ENCODE results near the gene ZFP36L2.

The ZFP36L2 gene

DNA sequence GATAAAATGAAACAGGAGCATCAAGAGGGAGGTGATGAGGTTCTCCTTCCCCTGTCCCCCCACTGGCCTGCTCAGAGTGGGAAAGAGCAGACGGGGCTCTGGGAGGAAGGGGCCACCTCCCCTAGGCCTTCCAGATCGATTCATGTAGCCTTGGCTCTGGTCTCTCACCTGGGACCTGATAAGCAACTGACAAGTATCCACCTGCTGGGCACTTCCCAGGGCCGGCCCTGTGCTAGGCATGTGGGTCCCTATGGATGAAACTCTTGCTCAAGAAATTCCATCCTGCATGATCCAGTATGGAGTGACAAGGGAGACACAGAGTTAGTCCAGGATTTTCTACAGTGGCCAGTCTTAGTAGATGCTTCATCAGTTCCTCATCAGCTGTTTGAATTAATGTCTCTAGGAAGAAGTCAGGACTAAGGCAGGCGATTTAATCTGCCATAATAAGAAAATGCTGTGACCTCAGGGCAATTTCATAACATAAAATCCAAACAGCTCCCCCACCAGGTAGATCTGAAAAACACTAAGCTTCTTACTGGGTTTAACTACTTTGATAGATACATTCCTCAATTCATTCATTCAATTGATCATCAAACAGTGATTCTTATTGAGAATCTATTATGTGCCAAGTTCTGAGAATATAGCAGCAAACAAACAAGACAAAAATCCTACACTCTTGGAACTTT is 44.7 kb upstream of the ZFP36L2 start:
- Histone ChIP-seq H3K9ac (ENCODE audit: low read length) (no peak overlapping the region), H4K8ac (ENCODE audit: low read length) (no peak overlapping the region), H2BK15ac (ENCODE audit: low read depth, poor library complexity, severe bottlenecking) (no peak overlapping the region), H3K4me2 (ENCODE audit: low read length, poor library complexity, severe bottlenecking) (no peak overlapping the region), H3K36me3 (ENCODE audit: control insufficient read depth in 1 of 2, insufficient read depth in 2 of 2, low read depth in 1 of 2, low read length in 2 of 2) (peaks cover 0 to 12% of the 10 kb centered on the region in 2 experiments), H2BK120ac (ENCODE audit: low read depth, low read length) (no peak overlapping the region), H3K9me3 (ENCODE audit: control insufficient read depth, low read length) (no peaks in the 10 kb centered on the region), H3K4ac (ENCODE audit: low read depth in 1 of 2, low read length in 2 of 2) (no peak overlapping the region), H3K14ac (ENCODE audit: low read length in 2 of 2) (no peak overlapping the region), H2AFZ (ENCODE audit: low read depth, low read length) (no peak overlapping the region), H2BK12ac (ENCODE audit: low read length in 2 of 2) (peak overlapping the region; percentile 0 to 91), H2AK5ac (ENCODE audit: low read length, severe bottlenecking) (no peak overlapping the region), H3K4me3 (ENCODE audit: insufficient read depth in 1 of 2, low read depth in 1 of 2, low read length in 2 of 2) (no peak overlapping the region), H3K27ac (ENCODE audit: low read length, poor library complexity, severe bottlenecking) (no peak overlapping the region), H3K4me1 (ENCODE audit: control insufficient read depth, insufficient read depth, low read depth, low read length) (peaks cover 29% of the 10 kb centered on the region), H3K23ac (ENCODE audit: low read length in 2 of 2) (no peak overlapping the region), H2BK5ac (ENCODE audit: low read depth, low read length, poor library complexity, severe bottlenecking) (no peak overlapping the region), H3K79me1 (replicated peaks; ENCODE audit: low read length, poor library complexity, severe bottlenecking) (no peaks in the 10 kb centered on the region), H3K27me3 (ENCODE audit: control insufficient read depth in 1 of 2, insufficient read depth in 1 of 2, low read length in 2 of 2) (no peaks in the 10 kb centered on the region), H3K18ac (ENCODE audit: low read depth in 1 of 2, low read length in 2 of 2) (no peak overlapping the region), H4K91ac (ENCODE audit: low read length) (no peak overlapping the region)
- peak; percentile 13 for DNase-seq
- 97% methylated on average over 4 of the region's 4 CpGs for WGBS

DNA sequence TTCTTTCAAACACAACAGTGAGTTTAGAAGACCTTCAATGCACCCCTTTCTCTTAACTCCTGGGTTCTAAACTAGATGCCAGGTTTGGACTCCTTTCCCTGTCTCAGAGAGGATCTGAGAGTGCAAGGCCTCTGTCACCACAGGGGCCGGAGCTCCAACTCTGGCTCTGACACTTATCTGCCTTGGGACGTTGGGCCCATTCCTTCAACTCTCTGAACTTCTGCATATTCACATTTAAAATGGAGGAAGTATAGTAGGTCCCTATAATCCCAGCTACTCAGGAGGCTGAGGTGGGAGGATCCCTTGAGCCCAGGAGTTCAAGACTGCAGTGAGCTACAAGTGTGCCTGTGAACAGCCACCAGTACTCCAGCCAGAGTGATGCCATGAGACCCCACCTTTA is 44.1 kb upstream of the ZFP36L2 start:
- Histone ChIP-seq H2BK5ac (ENCODE audit: low read depth, low read length, poor library complexity, severe bottlenecking) (no peak overlapping the region), H3K23ac (ENCODE audit: low read length in 2 of 2) (no peak overlapping the region), H3K4me3 (ENCODE audit: insufficient read depth in 1 of 2, low read depth in 1 of 2, low read length in 2 of 2) (no peak overlapping the region), H3K9ac (ENCODE audit: low read length) (no peak overlapping the region), H2BK12ac (ENCODE audit: low read length in 2 of 2) (peak overlapping the region in 1 of 2 experiments; percentile 98), H3K4ac (ENCODE audit: low read depth in 1 of 2, low read length in 2 of 2) (peak overlapping the region in 1 of 2 experiments; percentile 60), H2BK120ac (ENCODE audit: low read depth, low read length) (peak overlapping the region; percentile 77), H3K4me2 (ENCODE audit: low read length, poor library complexity, severe bottlenecking) (no peak overlapping the region), H4K8ac (ENCODE audit: low read length) (peak overlapping the region; percentile 7), H3K14ac (ENCODE audit: low read length in 2 of 2) (no peak overlapping the region), H3K27ac (ENCODE audit: low read length, poor library complexity, severe bottlenecking) (no peak overlapping the region), H3K27me3 (ENCODE audit: control insufficient read depth in 1 of 2, insufficient read depth in 1 of 2, low read length in 2 of 2) (no peaks in the 10 kb centered on the region), H4K91ac (ENCODE audit: low read length) (peak overlapping the region; percentile 43), H2AK5ac (ENCODE audit: low read length, severe bottlenecking) (peak overlapping the region; percentile 44), H3K36me3 (ENCODE audit: control insufficient read depth in 1 of 2, insufficient read depth in 2 of 2, low read depth in 1 of 2, low read length in 2 of 2) (peaks cover 0 to 14% of the 10 kb centered on the region in 2 experiments), H2BK15ac (ENCODE audit: low read depth, poor library complexity, severe bottlenecking) (no peak overlapping the region), H3K79me1 (replicated peaks; ENCODE audit: low read length, poor library complexity, severe bottlenecking) (no peaks in the 10 kb centered on the region), H3K4me1 (ENCODE audit: control insufficient read depth, insufficient read depth, low read depth, low read length) (peaks cover 28% of the 10 kb centered on the region), H2AFZ (ENCODE audit: low read depth, low read length) (no peak overlapping the region), H3K18ac (ENCODE audit: low read depth in 1 of 2, low read length in 2 of 2) (peak overlapping the region; percentile 56 to 74), H3K9me3 (ENCODE audit: control insufficient read depth, low read length) (no peaks in the 10 kb centered on the region)
- DNase-seq: no peak
- 100% methylated on average over 1 of the region's 2 CpGs for WGBS

DNA sequence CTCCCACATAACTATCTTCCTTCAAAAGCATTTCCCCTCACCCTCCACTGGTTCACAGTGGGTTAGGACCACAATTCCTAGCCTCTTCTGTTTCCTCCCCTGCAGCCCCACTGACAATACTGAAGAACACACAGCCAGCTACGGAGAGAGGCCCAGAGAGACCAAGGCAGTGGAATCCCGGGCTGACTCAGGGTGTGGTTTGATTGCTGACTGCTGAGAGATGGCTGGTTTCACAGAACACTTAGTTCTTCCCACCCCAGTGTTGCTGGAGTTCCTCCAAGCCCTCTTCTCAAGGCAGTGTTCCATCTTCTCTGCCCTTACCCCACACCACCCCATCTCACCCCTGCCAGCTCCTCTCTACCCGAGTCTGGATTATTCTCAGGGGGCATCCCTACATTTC is 43.3 kb upstream of the ZFP36L2 start:
- no peak overlapping the region for H3K4me2 ChIP-seq (ENCODE audit: low read length, poor library complexity, severe bottlenecking)
- H2BK12ac ChIP-seq (ENCODE audit: low read length in 2 of 2): peak overlapping the region in 1 of 2 experiments; percentile 98
- H3K4me1 ChIP-seq (ENCODE audit: control insufficient read depth, insufficient read depth, low read depth, low read length): peaks cover 28% of the 10 kb centered on the region
- peak overlapping the region; percentile 44 for H2AK5ac ChIP-seq (ENCODE audit: low read length, severe bottlenecking)
- H3K27me3 ChIP-seq (ENCODE audit: control insufficient read depth in 1 of 2, insufficient read depth in 1 of 2, low read length in 2 of 2): no peaks in the 10 kb centered on the region
- H4K8ac ChIP-seq (ENCODE audit: low read length): peak overlapping the region; percentile 45
- peak overlapping the region; percentile 28 for H3K27ac ChIP-seq (ENCODE audit: low read length, poor library complexity, severe bottlenecking)
- H3K14ac ChIP-seq (ENCODE audit: low read length in 2 of 2): no peak overlapping the region
- H3K18ac ChIP-seq (ENCODE audit: low read depth in 1 of 2, low read length in 2 of 2): peak overlapping the region; percentile 56 to 74
- H3K4me3 ChIP-seq (ENCODE audit: insufficient read depth in 1 of 2, low read depth in 1 of 2, low read length in 2 of 2): peak overlapping the region in 1 of 2 experiments; percentile 52
- H3K9me3 ChIP-seq (ENCODE audit: control insufficient read depth, low read length): no peaks in the 10 kb centered on the region
- no peaks in the 10 kb centered on the region for H3K79me1 ChIP-seq (replicated peaks; ENCODE audit: low read length, poor library complexity, severe bottlenecking)
- peaks cover 0 to 14% of the 10 kb centered on the region in 2 experiments for H3K36me3 ChIP-seq (ENCODE audit: control insufficient read depth in 1 of 2, insufficient read depth in 2 of 2, low read depth in 1 of 2, low read length in 2 of 2)
- H2AFZ ChIP-seq (ENCODE audit: low read depth, low read length): no peak overlapping the region
- no peak overlapping the region for H3K23ac ChIP-seq (ENCODE audit: low read length in 2 of 2)
- peak; percentile 91 for DNase-seq
- H3K9ac ChIP-seq (ENCODE audit: low read length): peak overlapping the region; percentile 85
- peak overlapping the region; percentile 35 to 62 for H3K4ac ChIP-seq (ENCODE audit: low read depth in 1 of 2, low read length in 2 of 2)
- peak overlapping the region; percentile 43 for H4K91ac ChIP-seq (ENCODE audit: low read length)
- no peak overlapping the region for H2BK15ac ChIP-seq (ENCODE audit: low read depth, poor library complexity, severe bottlenecking)
- WGBS: 0% methylated on average over 2 of the region's 3 CpGs
- peak overlapping the region; percentile 77 for H2BK120ac ChIP-seq (ENCODE audit: low read depth, low read length)
- no peak overlapping the region for H2BK5ac ChIP-seq (ENCODE audit: low read depth, low read length, poor library complexity, severe bottlenecking)

DNA sequence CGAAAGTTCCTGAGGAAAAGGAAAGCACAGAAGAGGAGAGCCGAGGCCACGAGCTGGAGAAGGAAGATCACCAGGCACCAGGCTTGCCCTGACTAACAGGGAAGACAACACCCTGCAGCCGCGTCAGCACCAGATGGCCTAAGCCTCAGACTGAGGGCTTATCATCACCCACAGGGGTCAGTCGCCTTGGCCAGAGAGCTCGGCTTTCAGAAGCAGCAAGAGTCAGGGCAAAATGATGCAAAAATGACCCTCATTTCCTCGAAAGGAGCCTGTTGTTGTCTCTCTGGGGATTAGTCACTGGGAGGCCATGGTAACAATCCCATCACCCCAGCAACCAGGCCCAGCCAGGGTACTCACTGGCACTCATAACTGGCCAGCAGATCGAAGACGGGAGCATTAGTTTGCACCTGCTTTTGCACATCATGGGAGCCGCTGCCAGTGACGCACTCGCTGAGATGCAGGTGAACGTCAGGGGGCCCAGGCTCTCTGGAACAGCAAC is 42.7 kb upstream of the ZFP36L2 start:
- H3K36me3 ChIP-seq (ENCODE audit: control insufficient read depth in 1 of 2, insufficient read depth in 2 of 2, low read depth in 1 of 2, low read length in 2 of 2): peaks cover 0 to 14% of the 10 kb centered on the region in 2 experiments
- no peak overlapping the region for H3K4me2 ChIP-seq (ENCODE audit: low read length, poor library complexity, severe bottlenecking)
- H2BK120ac ChIP-seq (ENCODE audit: low read depth, low read length): no peak overlapping the region
- peak overlapping the region; percentile 29 for H3K27ac ChIP-seq (ENCODE audit: low read length, poor library complexity, severe bottlenecking)
- no peaks in the 10 kb centered on the region for H3K79me1 ChIP-seq (replicated peaks; ENCODE audit: low read length, poor library complexity, severe bottlenecking)
- H4K91ac ChIP-seq (ENCODE audit: low read length): peak overlapping the region; percentile 67
- H3K9ac ChIP-seq (ENCODE audit: low read length): peak overlapping the region; percentile 85
- H3K4me3 ChIP-seq (ENCODE audit: insufficient read depth in 1 of 2, low read depth in 1 of 2, low read length in 2 of 2): peak overlapping the region in 1 of 2 experiments; percentile 67
- H3K23ac ChIP-seq (ENCODE audit: low read length in 2 of 2): no peak overlapping the region
- peak overlapping the region in 1 of 2 experiments; percentile 62 for H3K4ac ChIP-seq (ENCODE audit: low read depth in 1 of 2, low read length in 2 of 2)
- H2AK5ac ChIP-seq (ENCODE audit: low read length, severe bottlenecking): no peak overlapping the region
- H3K14ac ChIP-seq (ENCODE audit: low read length in 2 of 2): peak overlapping the region in 1 of 2 experiments; percentile 53
- H3K9me3 ChIP-seq (ENCODE audit: control insufficient read depth, low read length): no peaks in the 10 kb centered on the region
- H2BK12ac ChIP-seq (ENCODE audit: low read length in 2 of 2): peak overlapping the region; percentile 62 to 96
- peak overlapping the region; percentile 56 to 96 for H3K18ac ChIP-seq (ENCODE audit: low read depth in 1 of 2, low read length in 2 of 2)
- H2BK5ac ChIP-seq (ENCODE audit: low read depth, low read length, poor library complexity, severe bottlenecking): no peak overlapping the region
- peaks cover 27% of the 10 kb centered on the region for H3K4me1 ChIP-seq (ENCODE audit: control insufficient read depth, insufficient read depth, low read depth, low read length)
- peak; percentile 100 for DNase-seq
- H2AFZ ChIP-seq (ENCODE audit: low read depth, low read length): no peak overlapping the region
- H4K8ac ChIP-seq (ENCODE audit: low read length): no peak overlapping the region
- H2BK15ac ChIP-seq (ENCODE audit: low read depth, poor library complexity, severe bottlenecking): peak overlapping the region; percentile 39
- WGBS: 33% methylated on average over 14 of the region's 14 CpGs
- no peaks in the 10 kb centered on the region for H3K27me3 ChIP-seq (ENCODE audit: control insufficient read depth in 1 of 2, insufficient read depth in 1 of 2, low read length in 2 of 2)
